22Rv1 (cell line): ENCODE results near the gene ARMC9.

Experiments
- H3K27ac ChIP-seq: fragments of 450-650 bp; 2 replicates; pipeline ENCODE4 v1.5.1; 2017
- ZFX ChIP-seq: fragments of 450-650 bp; IDR thresholded peaks from 2 replicates; pipeline ENCODE4 v1.6.1; 2017; ENCODE audit warnings: antibody characterized with exemption, borderline replicate concordance
- TF ChIP-seq, protein P1 (sequence below): fragments of 450-650 bp; IDR thresholded peaks from 2 replicates; pipeline ENCODE4 v1.5.1; 2017; ENCODE audit warnings: mild to moderate bottlenecking

The ARMC9 gene

DNA sequence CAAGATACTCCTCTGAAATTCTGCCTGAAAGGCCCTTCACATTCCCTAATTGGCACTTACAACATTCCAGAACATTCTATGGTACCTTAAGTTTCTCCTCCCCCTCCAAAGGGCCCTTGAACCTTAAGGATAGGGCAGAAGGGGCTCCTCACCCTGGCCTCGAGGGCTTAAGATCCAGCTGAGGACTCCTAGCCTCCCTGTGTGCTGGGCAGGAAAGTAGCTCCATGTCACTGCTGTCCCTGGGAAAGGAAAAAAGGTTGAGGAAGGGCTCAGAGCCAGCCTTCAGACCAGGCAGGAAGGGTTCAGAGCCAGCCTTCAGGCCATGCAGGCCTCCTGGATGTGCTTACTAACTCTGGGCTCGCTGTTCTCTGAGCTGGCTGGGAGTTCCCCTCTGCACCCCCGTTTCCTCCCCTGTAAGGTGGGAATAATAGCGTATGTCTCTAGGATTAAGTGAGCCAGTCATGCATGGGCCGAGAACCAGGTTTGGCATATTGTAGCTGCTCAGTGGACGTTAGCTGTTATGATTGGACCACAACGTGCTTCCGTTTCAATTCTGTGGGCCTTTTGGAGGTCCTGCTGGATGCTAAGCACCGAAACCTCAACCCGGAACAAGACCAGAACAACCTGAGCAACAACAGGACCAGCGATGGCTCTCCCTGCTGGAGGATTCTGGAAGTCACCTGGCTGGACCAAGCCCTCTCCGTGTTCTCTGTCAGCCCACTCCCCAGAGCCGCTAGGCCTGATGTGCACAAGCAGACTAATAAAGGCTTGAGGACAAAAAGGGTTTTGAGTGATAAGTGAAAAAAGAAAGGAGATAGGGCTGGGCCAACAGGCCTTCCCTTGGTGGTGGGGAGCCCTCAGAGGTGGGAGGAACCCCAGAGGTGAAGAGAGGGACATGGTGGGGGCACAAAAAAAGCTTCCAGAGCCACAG lies 196.0 kb downstream of the ARMC9 start:
- TF ChIP-seq, protein P1, sequence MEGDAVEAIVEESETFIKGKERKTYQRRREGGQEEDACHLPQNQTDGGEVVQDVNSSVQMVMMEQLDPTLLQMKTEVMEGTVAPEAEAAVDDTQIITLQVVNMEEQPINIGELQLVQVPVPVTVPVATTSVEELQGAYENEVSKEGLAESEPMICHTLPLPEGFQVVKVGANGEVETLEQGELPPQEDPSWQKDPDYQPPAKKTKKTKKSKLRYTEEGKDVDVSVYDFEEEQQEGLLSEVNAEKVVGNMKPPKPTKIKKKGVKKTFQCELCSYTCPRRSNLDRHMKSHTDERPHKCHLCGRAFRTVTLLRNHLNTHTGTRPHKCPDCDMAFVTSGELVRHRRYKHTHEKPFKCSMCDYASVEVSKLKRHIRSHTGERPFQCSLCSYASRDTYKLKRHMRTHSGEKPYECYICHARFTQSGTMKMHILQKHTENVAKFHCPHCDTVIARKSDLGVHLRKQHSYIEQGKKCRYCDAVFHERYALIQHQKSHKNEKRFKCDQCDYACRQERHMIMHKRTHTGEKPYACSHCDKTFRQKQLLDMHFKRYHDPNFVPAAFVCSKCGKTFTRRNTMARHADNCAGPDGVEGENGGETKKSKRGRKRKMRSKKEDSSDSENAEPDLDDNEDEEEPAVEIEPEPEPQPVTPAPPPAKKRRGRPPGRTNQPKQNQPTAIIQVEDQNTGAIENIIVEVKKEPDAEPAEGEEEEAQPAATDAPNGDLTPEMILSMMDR = peak; percentile 18; the same call in 1 of the 2 replicates
- no peak for TF ChIP-seq ZFX
- H3K27ac ChIP-seq = no peak overlapping the region

DNA sequence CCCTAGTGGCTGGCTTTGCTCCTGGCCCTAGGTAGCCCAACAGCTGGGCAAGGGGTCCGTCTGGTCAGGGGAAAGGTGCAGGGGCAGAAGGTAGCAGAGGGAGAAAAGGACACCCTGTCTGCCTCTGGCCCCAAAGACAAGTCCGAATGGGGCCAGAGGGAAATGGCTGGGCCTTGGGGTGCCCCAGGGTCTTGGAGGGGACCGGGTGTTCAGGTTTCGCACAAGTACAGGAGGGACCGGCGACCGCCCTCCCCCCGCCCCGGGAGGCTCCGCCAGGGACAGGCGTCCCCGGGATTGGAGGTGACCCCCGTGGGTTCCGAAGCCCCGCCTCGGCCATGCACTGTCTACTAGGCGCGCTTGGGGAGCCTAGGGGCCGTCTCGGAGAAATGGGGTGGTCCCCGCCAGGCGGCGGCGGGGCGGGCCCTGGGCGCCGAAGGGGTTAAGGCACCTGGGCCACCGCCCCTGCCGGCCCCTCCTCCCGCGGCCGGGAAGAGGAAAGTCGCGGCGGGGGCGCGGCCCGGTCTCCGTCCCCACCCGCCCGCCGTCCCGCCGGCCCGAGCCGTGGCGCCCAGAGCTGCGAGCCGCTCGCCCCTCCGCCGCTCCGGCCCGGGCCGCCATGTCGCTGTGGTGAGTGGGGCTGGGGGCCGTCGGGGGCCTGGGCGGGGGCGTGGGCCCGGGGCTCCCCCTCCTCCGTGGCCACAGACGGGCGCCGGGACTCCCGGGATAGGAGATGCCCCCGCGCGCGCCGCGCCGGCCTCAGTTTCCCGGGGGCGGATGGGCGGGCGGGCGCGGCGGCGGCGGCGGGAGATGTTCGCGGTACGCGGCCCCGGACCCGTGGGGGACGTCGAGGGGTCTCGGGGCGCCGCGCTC lies 197.0 kb downstream of the ARMC9 start, which contains the start of gene B3GNT7:
Gene B3GNT7 (plus strand): TSS at position 523 of the 870 bp plus-strand sequence. CDS start 94 bp downstream, at position 617.
- TF ChIP-seq ZFX = no peak
- TF ChIP-seq, protein P1 = no peak
- H3K27ac ChIP-seq = no peak within 1 kb of the TSS

DNA sequence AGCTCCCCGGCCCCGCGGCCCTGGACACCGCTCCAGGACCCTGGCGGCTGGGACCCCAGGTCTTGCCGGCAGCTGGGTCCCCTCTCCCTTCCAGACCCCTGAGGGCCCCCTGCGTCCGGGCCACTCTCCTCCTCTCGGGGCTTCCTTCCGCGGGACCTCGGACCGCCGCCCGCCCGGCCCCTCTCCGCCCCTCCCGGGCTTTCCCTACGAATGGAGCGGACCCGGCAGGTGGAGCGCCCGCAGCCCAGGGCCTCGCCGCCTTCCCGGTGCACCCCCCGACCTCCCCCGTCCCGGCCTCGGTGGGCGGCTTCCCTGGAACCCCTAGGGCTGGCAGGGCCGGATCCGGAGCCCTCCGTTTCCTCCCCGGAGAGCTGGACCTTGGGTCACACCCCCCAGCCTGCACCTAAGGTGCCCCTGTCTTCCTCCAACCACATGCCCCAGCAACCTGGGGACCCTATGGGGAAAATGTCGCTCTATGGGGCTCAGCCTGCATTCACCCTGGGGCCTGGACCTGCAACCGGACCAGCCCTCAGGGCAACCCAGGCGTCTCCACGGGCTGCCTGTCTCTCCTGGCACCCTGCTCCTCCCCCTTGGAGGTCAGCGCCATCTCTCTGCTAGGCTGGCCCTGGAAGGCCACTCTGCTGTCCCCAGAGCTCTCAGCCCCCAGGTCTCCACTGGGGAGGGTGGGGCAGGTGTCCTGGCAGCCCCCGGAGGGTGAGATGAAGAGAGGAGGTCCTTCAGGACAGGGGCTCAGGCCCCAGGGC lies 197.8 kb downstream of the ARMC9 start:
- TF ChIP-seq, protein P1 = no peak
- no peak for TF ChIP-seq ZFX
- H3K27ac ChIP-seq = no peak overlapping the region

DNA sequence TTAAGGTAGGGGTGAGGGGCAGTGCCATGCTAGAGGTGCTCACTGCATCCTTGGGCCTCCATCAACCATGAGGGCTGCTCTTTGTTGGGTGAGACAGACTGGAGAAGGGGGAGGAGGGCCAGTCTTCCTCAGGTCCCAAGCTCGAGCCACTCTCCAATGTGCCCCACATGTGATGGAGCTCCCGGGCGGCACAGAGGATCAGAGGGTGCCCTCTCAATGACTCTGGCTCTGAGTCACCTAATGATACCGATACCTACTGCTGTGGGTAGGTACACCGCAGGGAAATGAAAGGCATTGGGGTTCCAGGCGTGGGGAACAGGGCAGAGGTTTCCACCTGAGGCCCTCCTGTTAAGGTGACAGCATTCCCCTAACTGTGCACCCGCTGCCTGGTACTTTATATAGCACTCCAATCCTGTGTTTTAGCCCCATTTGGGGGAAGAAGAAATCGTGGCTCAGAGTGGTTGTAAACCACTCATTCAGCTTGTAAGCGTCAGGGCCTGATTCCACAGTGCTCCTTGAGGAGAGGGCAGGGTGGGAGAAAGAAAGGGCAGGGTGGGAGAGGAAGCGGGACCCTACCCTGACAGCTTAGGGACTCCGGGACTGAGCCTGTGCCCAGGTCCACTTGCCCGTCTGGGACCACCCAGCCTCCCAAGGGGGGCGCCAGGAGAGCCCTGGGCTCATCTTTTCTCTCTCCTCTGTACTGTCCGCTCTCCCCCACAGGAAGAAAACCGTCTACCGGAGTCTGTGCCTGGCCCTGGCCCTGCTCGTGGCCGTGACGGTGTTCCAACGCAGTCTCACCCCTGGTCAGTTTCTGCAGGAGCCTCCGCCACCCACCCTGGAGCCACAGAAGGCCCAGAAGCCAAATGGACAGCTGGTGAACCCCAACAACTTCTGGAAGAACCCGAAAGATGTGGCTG lies 198.8 kb downstream of the ARMC9 start:
- TF ChIP-seq ZFX = no peak
- TF ChIP-seq, protein P1 = no peak

DNA sequence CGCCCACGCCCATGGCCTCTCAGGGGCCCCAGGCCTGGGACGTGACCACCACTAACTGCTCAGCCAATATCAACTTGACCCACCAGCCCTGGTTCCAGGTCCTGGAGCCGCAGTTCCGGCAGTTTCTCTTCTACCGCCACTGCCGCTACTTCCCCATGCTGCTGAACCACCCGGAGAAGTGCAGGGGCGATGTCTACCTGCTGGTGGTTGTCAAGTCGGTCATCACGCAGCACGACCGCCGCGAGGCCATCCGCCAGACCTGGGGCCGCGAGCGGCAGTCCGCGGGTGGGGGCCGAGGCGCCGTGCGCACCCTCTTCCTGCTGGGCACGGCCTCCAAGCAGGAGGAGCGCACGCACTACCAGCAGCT lies 199.5 kb downstream of the ARMC9 start:
- TF ChIP-seq, protein P1 = no peak
- TF ChIP-seq ZFX = no peak
- no peak overlapping the region for H3K27ac ChIP-seq

More for the DNA sequence above, 198.8 kb downstream of the ARMC9 start:
- no peak overlapping the region for H3K27ac ChIP-seq

DNA sequence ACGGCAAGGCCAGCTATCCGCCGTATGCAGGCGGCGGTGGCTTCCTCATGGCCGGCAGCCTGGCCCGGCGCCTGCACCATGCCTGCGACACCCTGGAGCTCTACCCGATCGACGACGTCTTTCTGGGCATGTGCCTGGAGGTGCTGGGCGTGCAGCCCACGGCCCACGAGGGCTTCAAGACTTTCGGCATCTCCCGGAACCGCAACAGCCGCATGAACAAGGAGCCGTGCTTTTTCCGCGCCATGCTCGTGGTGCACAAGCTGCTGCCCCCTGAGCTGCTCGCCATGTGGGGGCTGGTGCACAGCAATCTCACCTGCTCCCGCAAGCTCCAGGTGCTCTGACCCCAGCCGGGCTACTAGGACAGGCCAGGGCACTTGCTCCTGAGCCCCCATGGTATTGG lies 200.2 kb downstream of the ARMC9 start:
- H3K27ac ChIP-seq = no peak overlapping the region
- no peak for TF ChIP-seq ZFX
- TF ChIP-seq, protein P1 = no peak
